ENCODE data around the gene RPL34. TPM values are rescaled to one million over a fixed set of nuclear protein-coding genes. Genes with fewer than 3 reads are reported as not detected.

The RPL34 gene
- 1,000 to 10,000 TPM; 1,002 to 1,285 (median 1,229) TPM for total RNA-seq
- 3,618 TPM for total RNA-seq (2013)

DNA sequence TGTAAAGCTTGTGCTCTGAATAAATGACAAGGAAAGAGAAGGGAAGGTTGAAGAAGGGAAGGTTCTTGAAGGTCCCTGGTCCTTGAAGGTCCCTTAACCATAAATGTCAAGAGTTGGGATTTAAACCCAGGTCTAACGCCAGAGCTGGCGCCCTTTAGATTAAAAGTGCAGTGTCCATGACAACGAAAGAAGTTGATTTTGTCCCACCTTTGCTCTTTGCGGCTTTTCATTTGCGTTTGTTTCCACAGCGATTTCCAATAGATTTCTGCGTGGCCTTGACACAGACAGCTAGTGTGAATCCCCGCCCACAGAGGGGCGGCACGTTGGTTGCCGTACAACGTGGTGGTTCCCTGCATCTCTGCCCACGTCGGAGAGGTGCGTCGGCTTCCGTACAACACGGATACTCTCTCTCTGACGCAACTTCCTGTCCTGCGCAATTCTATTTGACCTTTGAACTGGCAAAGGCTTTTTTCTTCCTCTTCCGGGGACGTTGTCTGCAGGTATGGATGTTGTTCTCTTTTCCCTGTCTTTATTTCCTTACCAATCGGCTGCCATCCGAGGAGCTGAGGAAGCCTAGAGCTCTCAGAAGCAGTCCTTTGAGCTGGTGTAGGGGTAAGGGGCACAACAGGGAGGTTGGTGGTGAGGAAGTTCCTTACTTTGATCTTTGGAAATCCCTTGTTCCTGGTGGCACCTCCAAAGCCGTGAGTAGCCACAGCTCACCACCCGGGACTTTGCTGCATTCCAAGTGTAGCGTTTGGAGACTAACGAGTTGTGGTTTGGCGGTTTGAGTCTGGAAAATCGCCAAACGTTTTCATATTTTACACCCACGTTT, at the start of gene RPL34:
Gene RPL34 (plus strand): TSS at position 476 of the 832 bp plus-strand sequence. CDS start 1,384 bp downstream, outside the sequence.
- no peaks in the 10 kb centered on the region for H3K9me3 Mint-ChIP-seq
- H3K27ac ChIP-seq (ENCODE audit: low read length): peak within 1 kb of the TSS; percentile 83
- DNase-seq (peak; percentile 93 to 100), ATAC-seq (peak; percentile 99 to 100 (median 100))
- peaks cover 13% of the 10 kb centered on the region for H3K36me3 Mint-ChIP-seq
- H3K36me3 ChIP-seq (ENCODE audit: control insufficient read depth, insufficient read depth, low read length): peaks cover 34% of the 10 kb centered on the region
- peaks cover 31 to 45% of the 10 kb centered on the region in 2 donors for H3K4me1 Mint-ChIP-seq
- intact Hi-C loops (cut with micrococcal nuclease): loop anchor here (1.0 to 5.0 kb wide), 3 partner anchors 30 to 688 kb away; partner anchors contain the start of genes CYP2U1, HADH and OSTC
- TF ChIP-seq, protein P1, sequence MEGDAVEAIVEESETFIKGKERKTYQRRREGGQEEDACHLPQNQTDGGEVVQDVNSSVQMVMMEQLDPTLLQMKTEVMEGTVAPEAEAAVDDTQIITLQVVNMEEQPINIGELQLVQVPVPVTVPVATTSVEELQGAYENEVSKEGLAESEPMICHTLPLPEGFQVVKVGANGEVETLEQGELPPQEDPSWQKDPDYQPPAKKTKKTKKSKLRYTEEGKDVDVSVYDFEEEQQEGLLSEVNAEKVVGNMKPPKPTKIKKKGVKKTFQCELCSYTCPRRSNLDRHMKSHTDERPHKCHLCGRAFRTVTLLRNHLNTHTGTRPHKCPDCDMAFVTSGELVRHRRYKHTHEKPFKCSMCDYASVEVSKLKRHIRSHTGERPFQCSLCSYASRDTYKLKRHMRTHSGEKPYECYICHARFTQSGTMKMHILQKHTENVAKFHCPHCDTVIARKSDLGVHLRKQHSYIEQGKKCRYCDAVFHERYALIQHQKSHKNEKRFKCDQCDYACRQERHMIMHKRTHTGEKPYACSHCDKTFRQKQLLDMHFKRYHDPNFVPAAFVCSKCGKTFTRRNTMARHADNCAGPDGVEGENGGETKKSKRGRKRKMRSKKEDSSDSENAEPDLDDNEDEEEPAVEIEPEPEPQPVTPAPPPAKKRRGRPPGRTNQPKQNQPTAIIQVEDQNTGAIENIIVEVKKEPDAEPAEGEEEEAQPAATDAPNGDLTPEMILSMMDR (IDR thresholded peaks at IDR 0.05): no peak
- no peaks in the 10 kb centered on the region for H3K27me3 ChIP-seq (ENCODE audit: control insufficient read depth, insufficient read depth, low read length)
- no peaks in the 10 kb centered on the region for H3K9me3 ChIP-seq (ENCODE audit: control insufficient read depth, insufficient read depth, low read length)
- peak within 1 kb of the TSS; percentile 88 for H3K4me3 Mint-ChIP-seq
- peak within 1 kb of the TSS; percentile 94 to 96 for H3K27ac Mint-ChIP-seq
- peak within 1 kb of the TSS; percentile 78 for H3K4me3 ChIP-seq (ENCODE audit: low read length)
- H3K27me3 Mint-ChIP-seq (ENCODE audit: low read depth in 2 of 2): no peaks in the 10 kb centered on the region
- WGBS (ENCODE audit: insufficient coverage): under 1% methylated on average over 31 of the region's 32 CpGs
- H3K4me1 ChIP-seq (ENCODE audit: control insufficient read depth, insufficient read depth, low read length): peaks cover 12% of the 10 kb centered on the region

DNA sequence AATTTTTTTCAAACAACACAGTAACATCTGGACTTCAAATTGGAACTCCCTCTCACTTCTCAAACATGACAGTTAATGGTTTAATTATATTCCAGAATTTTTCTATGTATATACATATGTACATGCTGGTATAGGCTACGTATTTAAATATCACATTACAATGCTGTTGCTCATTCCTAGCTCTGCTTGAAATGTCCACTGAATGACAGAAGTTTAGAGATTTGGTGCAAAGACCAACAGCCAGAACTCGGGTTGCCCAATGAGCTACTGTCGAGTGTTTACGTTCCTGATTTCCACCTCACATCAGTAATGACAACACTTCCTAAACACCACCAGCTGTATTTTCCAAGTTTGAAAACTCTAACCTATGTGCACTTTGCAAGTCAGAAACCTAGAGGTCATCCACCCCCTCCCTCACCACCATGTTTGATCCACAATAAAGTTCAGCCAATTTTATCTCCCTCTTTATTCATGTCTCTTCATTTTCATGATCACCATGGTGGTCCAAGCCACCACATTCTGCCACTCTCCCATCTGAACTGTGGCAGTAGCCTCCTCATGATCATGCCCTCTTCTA, 49.3 kb upstream of the RPL34 start:
- 89% methylated on average over 4 of the region's 4 CpGs for WGBS (ENCODE audit: insufficient coverage)
- H3K27ac ChIP-seq (ENCODE audit: low read length): no peak overlapping the region

DNA sequence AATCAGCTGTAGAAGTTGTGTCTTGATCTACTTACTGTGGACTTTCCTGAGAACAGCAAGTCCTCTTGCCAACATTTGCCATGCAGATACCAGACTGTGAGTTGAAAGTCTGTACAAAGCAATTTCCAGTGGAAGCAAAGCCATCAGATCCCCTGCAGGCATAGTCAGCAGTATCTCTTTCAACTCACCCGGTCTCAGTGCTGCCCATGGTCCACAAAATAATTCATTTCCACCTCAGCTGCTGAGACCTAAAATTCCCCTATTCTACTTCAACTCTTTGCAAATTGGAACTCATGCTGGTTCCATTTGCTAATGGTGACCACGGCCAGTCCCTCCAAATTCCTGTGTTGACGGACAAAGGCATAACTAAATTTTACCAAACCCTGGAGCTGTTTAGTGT, 46.0 kb upstream of the RPL34 start:
- H3K36me3 Mint-ChIP-seq: no peaks in the 10 kb centered on the region

More for the DNA sequence above, 49.3 kb upstream of the RPL34 start:
- H3K27me3 ChIP-seq (ENCODE audit: control insufficient read depth, insufficient read depth, low read length): peaks cover 4% of the 10 kb centered on the region
- H3K4me3 Mint-ChIP-seq: no peak overlapping the region
- no peak overlapping the region for H3K27ac Mint-ChIP-seq
- ATAC-seq: no peak
- no peaks in the 10 kb centered on the region for H3K9me3 Mint-ChIP-seq
- H3K36me3 Mint-ChIP-seq: no peaks in the 10 kb centered on the region
- no peak overlapping the region for H3K4me3 ChIP-seq (ENCODE audit: low read length)
- no peak for DNase-seq
- H3K9me3 ChIP-seq (ENCODE audit: control insufficient read depth, insufficient read depth, low read length): no peaks in the 10 kb centered on the region
- intact Hi-C loops (cut with micrococcal nuclease): loop anchor here (5.0 kb wide), 1 partner anchor 539 kb away; no protein-coding TSS in a partner anchor
- TF ChIP-seq, protein P1 (IDR thresholded peaks at IDR 0.05): no peak
- peaks cover 7 to 17% of the 10 kb centered on the region in 2 donors for H3K27me3 Mint-ChIP-seq (ENCODE audit: low read depth in 2 of 2)
- peaks cover 4% of the 10 kb centered on the region for H3K4me1 ChIP-seq (ENCODE audit: control insufficient read depth, insufficient read depth, low read length)
- peaks cover 5 to 6% of the 10 kb centered on the region in 2 donors for H3K4me1 Mint-ChIP-seq
- no peaks in the 10 kb centered on the region for H3K36me3 ChIP-seq (ENCODE audit: control insufficient read depth, insufficient read depth, low read length)

More for the DNA sequence above, 46.0 kb upstream of the RPL34 start:
- Mint-ChIP-seq H3K27me3 (ENCODE audit: low read depth in 2 of 2) (peaks cover 7 to 17% of the 10 kb centered on the region in 2 donors), H3K4me1 (peaks cover 0 to 6% of the 10 kb centered on the region in 2 donors), H3K27ac (no peak overlapping the region), H3K9me3 (no peaks in the 10 kb centered on the region), H3K4me3 (no peak overlapping the region)
- Histone ChIP-seq H3K36me3 (ENCODE audit: control insufficient read depth, insufficient read depth, low read length) (no peaks in the 10 kb centered on the region), H3K4me1 (ENCODE audit: control insufficient read depth, insufficient read depth, low read length) (peaks cover 4% of the 10 kb centered on the region), H3K4me3 (ENCODE audit: low read length) (no peak overlapping the region), H3K27me3 (ENCODE audit: control insufficient read depth, insufficient read depth, low read length) (peaks cover 4% of the 10 kb centered on the region), H3K27ac (ENCODE audit: low read length) (no peak overlapping the region), H3K9me3 (ENCODE audit: control insufficient read depth, insufficient read depth, low read length) (no peaks in the 10 kb centered on the region)
- no peak for DNase-seq
- no peak for ATAC-seq
- intact Hi-C loops (cut with micrococcal nuclease): loop anchor here (5.0 kb wide), 1 partner anchor 542 kb away; no protein-coding TSS in a partner anchor
- 77% methylated on average over 2 of the region's 3 CpGs for WGBS (ENCODE audit: insufficient coverage)
- TF ChIP-seq, protein P1 (IDR thresholded peaks at IDR 0.05): no peak
